K562 (cell line): ENCODE data around the gene IRF6. TPM values are rescaled to one million over a fixed set of nuclear protein-coding genes. Genes with fewer than 3 reads are reported as not detected.

Experiments
- ATAC-seq: fragments of 200-7000 bp; cut with Tn5 transposase; 3 replicates; pipeline ENCODE4 v1.9.1; 2020; ENCODE audit warnings: moderate library complexity
- BruUV-seq: library from RNA; stranded (reverse); fragments of 400-500 nt; replicated peaks from 2 replicates; lab custom pipeline; 2021; lab: Mats Ljungman, UMichigan
- CTCF ChIA-PET: fragments of 300-600 bp; formaldehyde crosslinking; extraction: SDS; loops from one replicate; lab custom pipeline; 2021; ENCODE audit warnings: low intra/inter-chr PET ratio; lab: Yijun Ruan, JAX
- POLR2A ChIA-PET: fragments of 300-600, 350-650 bp; sonication (Branson Sonifier 250); formaldehyde crosslinking; extraction: SDS; loops from one replicate; lab custom pipeline; 2021; ENCODE audit warnings: antibody characterized with exemption, inconsistent platforms; lab: Yijun Ruan, JAX
- DNase-seq, 4 experiments: peaks; one replicate each; pipeline versions ENCODE4 v3.0.0 to v3.0.0-alpha.2; 2011 to 2018; ENCODE audit warnings: low spot score in 3 of 4, mixed read lengths in 3 of 4; ENCODE audit errors: extremely low read depth in 1 of 4
- FAIRE-seq: peaks from 2 replicates; lab custom pipeline; 2011; peaks lifted over from hg19 to GRCh38; lab: Jason Lieb, UNC
- H2AFZ ChIP-seq: 2 replicates; pipeline ENCODE4 v1.6.0; 2011; ENCODE audit warnings: low read depth, low read length, control low read depth, inconsistent platforms
- H3K27ac ChIP-seq: fragments of 200-600 bp; 3 replicates; pipeline ENCODE4 v1.8.0; 2011; ENCODE audit warnings: low read depth, mild to moderate bottlenecking, control low read depth, inconsistent platforms, low read length, moderate library complexity, mixed read lengths; ENCODE audit errors: extremely low read depth
- H3K27me3 ChIP-seq, 2 experiments: fragments of 300-600 bp in 1 of 2; 2 replicates in 1 of 2; 3 replicates in 1 of 2; pipeline versions ENCODE4 v1.6.0 to v1.8.0; 2011; ENCODE audit warnings: inconsistent platforms in 2 of 2, low read length in 2 of 2, mild to moderate bottlenecking in 1 of 2, mixed read lengths in 1 of 2, moderate library complexity in 1 of 2; ENCODE audit not compliant: control insufficient read depth in 2 of 2, insufficient read depth in 2 of 2
- H3K36me3 ChIP-seq: fragments of 300-600 bp; 3 replicates; pipeline ENCODE4 v1.8.0; 2011; ENCODE audit warnings: mild to moderate bottlenecking, low read length, inconsistent platforms; ENCODE audit not compliant: control insufficient read depth, insufficient read depth
- H3K4me1 ChIP-seq, 2 experiments: fragments of 200-600 bp in 1 of 2; replicated peaks in 1 of 2; 2 replicates in 1 of 2; 3 replicates in 1 of 2; pipeline versions ENCODE4 v1.5.1 to v1.8.0; 2011; ENCODE audit warnings: inconsistent platforms in 2 of 2, low read length in 2 of 2, mild to moderate bottlenecking in 1 of 2, mixed read lengths in 1 of 2, moderate library complexity in 1 of 2; ENCODE audit not compliant: control insufficient read depth in 2 of 2, insufficient read depth in 2 of 2
- H3K4me2 ChIP-seq: 2 replicates; pipeline ENCODE4 v1.6.1; 2011; ENCODE audit warnings: low read length, control low read depth, inconsistent platforms, mixed read lengths; ENCODE audit not compliant: insufficient read depth
- H3K4me3 ChIP-seq: fragments of 200-600 bp; sonication (generic), shearing (Covaris generic); 2 replicates; pipeline ENCODE4 v1.5.1; 2016; ENCODE audit warnings: control low read depth, inconsistent platforms
- H3K79me2 ChIP-seq: fragments of 200-600 bp; 3 replicates; pipeline ENCODE4 v1.8.0; 2011; ENCODE audit warnings: low read length, inconsistent platforms; ENCODE audit not compliant: control insufficient read depth, insufficient read depth
- H3K9ac ChIP-seq, 2 experiments: 2 replicates each; pipeline versions ENCODE4 v1.6.0 to v1.6.1; 2011; ENCODE audit warnings: low read depth in 2 of 2, low read length in 2 of 2, control low read depth in 1 of 2, inconsistent platforms in 1 of 2, mild to moderate bottlenecking in 1 of 2, mixed read lengths in 1 of 2; ENCODE audit not compliant: insufficient read depth in 1 of 2
- H3K9me1 ChIP-seq: one replicate; pipeline ENCODE4 v1.6.0; 2011; ENCODE audit warnings: inconsistent platforms, mild to moderate bottlenecking, low read length, moderate library complexity; ENCODE audit not compliant: control insufficient read depth, insufficient read depth
- H3K9me3 ChIP-seq: replicated peaks from 2 replicates; pipeline ENCODE4 v1.5.1; 2011; ENCODE audit warnings: low read depth, low read length, inconsistent platforms; ENCODE audit not compliant: control insufficient read depth, insufficient read depth
- H4K20me1 ChIP-seq: replicated peaks from 2 replicates; pipeline ENCODE4 v1.6.1; 2011; ENCODE audit warnings: low read length, inconsistent platforms, mixed read lengths; ENCODE audit not compliant: control insufficient read depth, insufficient read depth
- FOXJ3 ChIP-seq: sonication (generic); formaldehyde crosslinking; IDR thresholded peaks from 2 replicates; pipeline ENCODE4 v1.4.0; 2020; ENCODE audit warnings: mild to moderate bottlenecking, missing genetic modification reagents
- FOXM1 ChIP-seq, 2 experiments: fragments of 450-650 bp in 1 of 2; sonication (generic) in 1 of 2; formaldehyde crosslinking in 1 of 2; IDR thresholded peaks; 2 replicates each; pipeline versions ENCODE4 v1.6.1 to v1.9.0; 2017 to 2022; ENCODE audit warnings: low read depth in 2 of 2, mild to moderate bottlenecking in 2 of 2, missing genetic modification reagents in 1 of 2, moderate library complexity in 1 of 2
- GTF2A2 ChIP-seq: IDR thresholded peaks from 2 replicates; pipeline ENCODE4 v1.6.1; 2016; ENCODE audit warnings: mild to moderate bottlenecking, missing genetic modification characterization, missing compliant biosample characterization
- HNRNPL ChIP-seq: fragments of 200-400 bp; formaldehyde crosslinking; IDR thresholded peaks from 2 replicates; pipeline ENCODE4 v1.6.1; 2017; ENCODE audit warnings: low read depth, mild to moderate bottlenecking, low read length
- MLX ChIP-seq, 2 experiments: fragments of 450-650 bp in 1 of 2; sonication (generic) in 1 of 2; formaldehyde crosslinking; conservative IDR thresholded peaks; 2 replicates each; pipeline versions ENCODE4 v1.4.0 to v1.8.1; 2020 to 2022; ENCODE audit warnings: mild to moderate bottlenecking in 1 of 2, missing genetic modification reagents in 1 of 2
- PML ChIP-seq: IDR thresholded peaks from 2 replicates; pipeline ENCODE4 v1.6.1; 2012; ENCODE audit warnings: low read length, inconsistent platforms
- RBM15 ChIP-seq: fragments of 200-400 bp; formaldehyde crosslinking; IDR thresholded peaks from 2 replicates; pipeline ENCODE4 v1.6.1; 2018; ENCODE audit warnings: mild to moderate bottlenecking, low read length, moderate library complexity; ENCODE audit not compliant: insufficient read depth
- SIRT6 ChIP-seq: IDR thresholded peaks from one replicate; pipeline ENCODE4 v1.6.1; 2012; ENCODE audit warnings: low read depth, mild to moderate bottlenecking, control low read depth, inconsistent platforms, low read length, moderate library complexity
- ZC3H8 ChIP-seq: fragments of 450-650 bp; IDR thresholded peaks from 2 replicates; pipeline ENCODE4 v1.6.1; 2017
- ZFPM2 ChIP-seq: fragments of 250-450 bp; sonication (Bioruptor Pico); IDR thresholded peaks from 2 replicates; pipeline ENCODE4 v1.5.1; 2022; ENCODE audit warnings: mild to moderate bottlenecking
- ZHX1 ChIP-seq: fragments of 150-350 bp; conservative IDR thresholded peaks from 2 replicates; pipeline ENCODE4 v1.6.1; 2014; ENCODE audit warnings: low read length
- ZKSCAN8 ChIP-seq: fragments of 200-800 bp; sonication (Bioruptor generic); IDR thresholded peaks from 2 replicates; pipeline ENCODE4 v1.6.1; 2016; ENCODE audit warnings: missing genetic modification characterization, missing compliant biosample characterization
- ZNF445 ChIP-seq: fragments of 250-450 bp; sonication (Bioruptor Pico); IDR thresholded peaks from 2 replicates; pipeline ENCODE4 v1.4.0; 2020; ENCODE audit warnings: low read depth, mild to moderate bottlenecking, moderate library complexity
- WGBS: fragments of 100-300 bp; shearing (Covaris generic); methylation state at CpG from one replicate; pipeline ENCODE4 v1.1.6; 2016; ENCODE audit warnings: low coverage, mixed read lengths; ENCODE audit not compliant: insufficient coverage; ENCODE audit errors: missing lambda C conversion rate; 5-methylcytosine and 5-hydroxymethylcytosine counted together
- in situ Hi-C: fragments of 300-500 bp; cut with MboI; formaldehyde crosslinking; loops from 4 replicates; pipeline ENCODE4 v1.15.0; 2018; ENCODE audit warnings: inconsistent platforms, mixed read lengths
- intact Hi-C: fragments of 100-400 bp; cut with micrococcal nuclease; formaldehyde crosslinking; loops from 2 replicates; pipeline ENCODE4 v1.14.2; 2022
- polyA plus RNA-seq, 8 experiments: library from polyadenylated mRNA; depleted of rRNA in 4 of 8; stranded (reverse) in 5 of 8; unstranded in 3 of 8; fragments of >200 nt; fragmentation: Nextera tagmentation in 2 of 8; fragmentation: Illumina TruSeq in 1 of 8; extraction: Ambion mirVana in 2 of 8; extraction: Trizol in 1 of 8; gene quantifications; 2 replicates each; pipeline versions ENCODE4 v1.2.1 to v1.2.3, GENCODE V29; 2011 to 2014; ENCODE audit warnings: inconsistent platforms in 1 of 8, missing spikeins in 1 of 8
- total RNA-seq, 7 experiments: library from RNA; depleted of rRNA in 6 of 7; stranded (reverse); fragments of >200 nt in 6 of 7; fragmentation: Illumina TruSeq in 2 of 7; extraction: Trizol in 2 of 7; gene quantifications; 2 replicates each; pipeline versions ENCODE4 v1.2.1 to v1.2.3, GENCODE V29; 2011 to 2021; ENCODE audit warnings: low replicate concordance in 1 of 7
- TF ChIP-seq, protein P1 (sequence below): sonication (generic); formaldehyde crosslinking; IDR thresholded peaks from 2 replicates; pipeline ENCODE4 v1.8.0; 2022; ENCODE audit warnings: missing genetic modification reagents, mild to moderate bottlenecking, moderate library complexity, borderline replicate concordance
- TF ChIP-seq, protein P2 (sequence below): fragments of 450-650 bp; formaldehyde crosslinking; IDR thresholded peaks from 2 replicates; pipeline ENCODE4 v1.4.0; 2020; ENCODE audit warnings: mild to moderate bottlenecking, mixed read lengths

The IRF6 gene
- total and polyA plus RNA-seq, 9 of the 15 experiments (the other 6 are each of a cell fraction or from before 2014, with no cell fraction given) = 0.03 to 0.65 (median 0.17) TPM

GRCh38 chr1:209808059-209808581 lies 2.2 kb upstream of the IRF6 start (continued):
- TF ChIP-seq ZHX1 = no peak
- TF ChIP-seq ZKSCAN8 (CRISPR knock-in tag) = 0 out of 2 replicates have a peak, but pooled peaks have one; percentile 73
- TF ChIP-seq GTF2A2 (tag) = no peak

DNA sequence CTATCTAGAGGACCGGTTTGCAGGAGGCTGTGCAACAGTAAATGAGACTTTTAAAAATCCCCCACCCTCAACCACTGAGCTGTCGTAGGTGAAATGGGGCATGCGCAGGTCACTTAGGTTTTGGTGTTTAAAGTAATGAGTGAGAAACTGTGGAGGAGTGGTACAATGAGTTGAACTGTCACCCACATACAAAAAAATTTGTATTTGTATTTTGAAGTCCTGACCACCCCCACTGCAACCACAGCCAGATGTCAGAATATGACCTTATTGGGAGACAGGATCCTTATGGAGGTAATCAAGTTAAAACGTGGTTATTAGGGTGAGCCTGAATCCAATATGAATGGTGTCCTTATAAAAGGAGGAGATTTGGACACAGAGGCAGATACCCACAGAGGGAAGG lies 1.6 kb upstream of the IRF6 start:
- intact Hi-C loops = no loop called here
- H3K79me2 ChIP-seq = no peaks in the 10 kb centered on the region
- H3K27me3 ChIP-seq = peaks cover 5 to 15% of the 10 kb centered on the region in 2 experiments; a peak in 4 of 5 replicates
- H3K36me3 ChIP-seq = no peaks in the 10 kb centered on the region
- ChIA-PET CTCF (no interaction called here), POLR2A (interaction anchor here (1.0 to 1.9 kb wide), 3 partner anchors 14 to 21 kb away, joined by 3 to 4 read pairs (median 4); partner anchors contain the start of gene UTP25)
- no TSS peak for BruUV-seq
- 56% methylated on average over 4 of the region's 4 CpGs for WGBS
- DNase-seq = no peak
- no peak overlapping the region for H3K4me2 ChIP-seq
- no peaks in the 10 kb centered on the region for H3K9me3 ChIP-seq
- H3K9me1 ChIP-seq = peaks cover 3% of the 10 kb centered on the region
- H3K27ac ChIP-seq = no peak overlapping the region
- H4K20me1 ChIP-seq = no peaks in the 10 kb centered on the region
- ATAC-seq = no peak
- no peak overlapping the region for H3K4me3 ChIP-seq
- no peak for FAIRE-seq
- in situ Hi-C loops = no loop called here
- H3K4me1 ChIP-seq = peaks cover 21 to 23% of the 10 kb centered on the region in 2 experiments
- no peak overlapping the region for H2AFZ ChIP-seq
- H3K9ac ChIP-seq = no peak overlapping the region
- TF ChIP-seq RBM15 (no peak), ZNF445 (CRISPR knock-in tag) (no peak), SIRT6 (no peak), HNRNPL (no peak), ZC3H8 (no peak), MLX (CRISPR knock-in tag; conservative IDR thresholded peaks at IDR 0.05) (no peak), FOXJ3 (CRISPR knock-in tag) (no peak), PML (no peak), ZFPM2 (no peak), FOXM1 (IDR thresholded peaks at IDR 0.05; ENCODE audit: low read depth) (no peak), FOXM1 (CRISPR knock-in tag; IDR thresholded peaks at IDR 0.05; ENCODE audit: low read depth) (no peak)
- TF ChIP-seq, protein P1, sequence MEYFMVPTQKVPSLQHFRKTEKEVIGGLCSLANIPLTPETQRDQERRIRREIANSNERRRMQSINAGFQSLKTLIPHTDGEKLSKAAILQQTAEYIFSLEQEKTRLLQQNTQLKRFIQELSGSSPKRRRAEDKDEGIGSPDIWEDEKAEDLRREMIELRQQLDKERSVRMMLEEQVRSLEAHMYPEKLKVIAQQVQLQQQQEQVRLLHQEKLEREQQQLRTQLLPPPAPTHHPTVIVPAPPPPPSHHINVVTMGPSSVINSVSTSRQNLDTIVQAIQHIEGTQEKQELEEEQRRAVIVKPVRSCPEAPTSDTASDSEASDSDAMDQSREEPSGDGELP (CRISPR knock-in tag) = no peak
- TF ChIP-seq, protein P2, sequence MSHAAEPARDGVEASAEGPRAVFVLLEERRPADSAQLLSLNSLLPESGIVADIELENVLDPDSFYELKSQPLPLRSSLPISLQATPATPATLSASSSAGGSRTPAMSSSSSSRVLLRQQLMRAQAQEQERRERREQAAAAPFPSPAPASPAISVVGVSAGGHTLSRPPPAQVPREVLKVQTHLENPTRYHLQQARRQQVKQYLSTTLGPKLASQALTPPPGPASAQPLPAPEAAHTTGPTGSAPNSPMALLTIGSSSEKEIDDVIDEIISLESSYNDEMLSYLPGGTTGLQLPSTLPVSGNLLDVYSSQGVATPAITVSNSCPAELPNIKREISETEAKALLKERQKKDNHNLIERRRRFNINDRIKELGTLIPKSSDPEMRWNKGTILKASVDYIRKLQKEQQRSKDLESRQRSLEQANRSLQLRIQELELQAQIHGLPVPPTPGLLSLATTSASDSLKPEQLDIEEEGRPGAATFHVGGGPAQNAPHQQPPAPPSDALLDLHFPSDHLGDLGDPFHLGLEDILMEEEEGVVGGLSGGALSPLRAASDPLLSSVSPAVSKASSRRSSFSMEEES (CRISPR knock-in tag) = no peak
